OCI-LY7 (cell line): ENCODE data around the gene C12orf43. TPM values are rescaled to one million over a fixed set of nuclear protein-coding genes. Genes with fewer than 3 reads are reported as not detected.

Experiments used
- total RNA-seq, 2 experiments: library from RNA; depleted of rRNA in 1 of 2; stranded (reverse); fragments of >200 nt in 1 of 2; shearing (Covaris generic) in 1 of 2; gene quantifications; 2 replicates each; pipeline ENCODE4 v1.2.3, GENCODE V29; 2014 to 2022

Gene C12orf43
- total RNA-seq, 2 experiments from 2014 or later = 21.4 to 24.7 TPM

Other genes starting within 250 kb of the C12orf43 start
- 5.5 and 8.6 TPM in 2 replicates for gene SPPL3, start 112.1 kb downstream of the C12orf43 start, total RNA-seq (2014; rRNA removed; shearing (Covaris generic))
- 36.6 and 42.0 TPM in 2 replicates for gene SPPL3, start 112.1 kb downstream of the C12orf43 start, total RNA-seq (2022)
- gene HNF1A, start 37.9 kb downstream of the C12orf43 start, total RNA-seq (2014; rRNA removed; shearing (Covaris generic)) = not detected in 2 replicates
- gene HNF1A, start 37.9 kb downstream of the C12orf43 start, total RNA-seq (2022) = not detected in 2 replicates
- 0.09 TPM in 1 of 2 replicates, not detected in the other for gene OASL, start 22.8 kb upstream of the C12orf43 start, total RNA-seq (2014; rRNA removed; shearing (Covaris generic))
- gene OASL, start 22.8 kb upstream of the C12orf43 start, total RNA-seq (2022) = 0.25 TPM in 1 of 2 replicates, not detected in the other
- gene P2RX7, start 116.4 kb upstream of the C12orf43 start, total RNA-seq (2014; rRNA removed; shearing (Covaris generic)) = 0.13 and 0.33 TPM in 2 replicates
- 0.26 and 0.48 TPM in 2 replicates for gene P2RX7, start 116.4 kb upstream of the C12orf43 start, total RNA-seq (2022)
- 10.8 and 11.3 TPM in 2 replicates for gene P2RX4, start 193.6 kb upstream of the C12orf43 start, total RNA-seq (2014; rRNA removed; shearing (Covaris generic))
- gene P2RX4, start 193.6 kb upstream of the C12orf43 start, total RNA-seq (2022) = 17.5 and 17.7 TPM in 2 replicates